KMS-11 (cell line): ENCODE data around the gene CDC14B.

Experiments
- H2AFZ ChIP-seq: fragments of 200-600 bp; sonication (generic); 2 replicates; pipeline ENCODE4 v1.6.1; 2016; ENCODE audit warnings: antibody characterized with exemption, mixed run types, low read depth
- H3K27ac ChIP-seq: fragments of 200-600 bp; sonication (generic); 2 replicates; pipeline ENCODE4 v1.6.1; 2016; ENCODE audit warnings: mild to moderate bottlenecking, mixed run types
- H3K27me3 ChIP-seq: fragments of 200-600 bp; sonication (generic); 2 replicates; pipeline ENCODE4 v1.6.1; 2017; ENCODE audit warnings: mild to moderate bottlenecking, low read depth, mixed run types, moderate library complexity; ENCODE audit not compliant: insufficient read depth
- H3K36me3 ChIP-seq: fragments of 200-600 bp; sonication (generic); 2 replicates; pipeline ENCODE4 v1.6.1; 2017; ENCODE audit warnings: mild to moderate bottlenecking, mixed run types; ENCODE audit not compliant: insufficient read depth
- H3K4me1 ChIP-seq: fragments of 200-600 bp; sonication (generic); 2 replicates; pipeline ENCODE4 v1.6.1; 2016; ENCODE audit warnings: mild to moderate bottlenecking, low read depth, mixed run types; ENCODE audit not compliant: poor library complexity, severe bottlenecking
- H3K4me2 ChIP-seq: fragments of 200-600 bp; sonication (generic); 2 replicates; pipeline ENCODE4 v1.7.0; 2016; ENCODE audit warnings: mild to moderate bottlenecking, mixed run types
- H3K4me3 ChIP-seq: fragments of 200-600 bp; sonication (generic); IDR thresholded peaks from 2 replicates; pipeline ENCODE4 v1.6.1; 2017; ENCODE audit warnings: low read depth, low read length, mixed read lengths; ENCODE audit not compliant: insufficient read depth
- H3K79me2 ChIP-seq: fragments of 200-600 bp; sonication (generic); 2 replicates; pipeline ENCODE4 v1.6.1; 2016; ENCODE audit warnings: low read depth, mixed run types; ENCODE audit not compliant: insufficient read depth
- H3K9ac ChIP-seq: fragments of 200-600 bp; sonication (generic); 2 replicates; pipeline ENCODE4 v1.6.1; 2016; ENCODE audit warnings: mild to moderate bottlenecking, mixed run types
- H4K20me1 ChIP-seq: fragments of 200-600 bp; sonication (generic); 2 replicates; pipeline ENCODE4 v1.6.1; 2016; ENCODE audit warnings: mild to moderate bottlenecking, mixed run types; ENCODE audit not compliant: insufficient read depth
- TF ChIP-seq, protein P1 (sequence below): fragments of 200-600 bp; sonication (generic); conservative IDR thresholded peaks from 2 replicates; pipeline ENCODE4 v1.6.1; 2017; ENCODE audit warnings: low read depth, mild to moderate bottlenecking, antibody characterized with exemption, low read length, moderate library complexity, mixed read lengths

The CDC14B gene

DNA sequence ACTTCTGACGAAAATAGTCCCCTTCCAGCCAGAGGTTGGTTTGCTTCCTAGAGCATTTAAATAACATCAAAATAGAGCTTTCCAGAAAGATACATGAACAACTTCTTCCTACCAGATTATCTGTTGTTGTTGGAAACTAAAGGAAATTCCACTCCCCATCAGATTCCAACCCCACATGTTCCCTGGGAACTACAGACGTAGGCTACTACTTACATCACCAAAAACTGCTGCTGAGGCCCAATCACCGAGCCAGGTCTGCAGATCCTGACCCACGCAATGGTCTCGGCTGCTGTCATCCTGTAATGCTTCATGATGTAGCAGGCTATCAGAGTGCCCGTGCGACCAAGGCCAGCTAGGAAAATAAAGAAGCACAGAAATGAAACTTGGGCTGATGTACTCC is 96.3 kb downstream of the CDC14B start:
- H3K4me3 ChIP-seq, result no peak overlapping the region
- no peak overlapping the region for H3K4me2 ChIP-seq

DNA sequence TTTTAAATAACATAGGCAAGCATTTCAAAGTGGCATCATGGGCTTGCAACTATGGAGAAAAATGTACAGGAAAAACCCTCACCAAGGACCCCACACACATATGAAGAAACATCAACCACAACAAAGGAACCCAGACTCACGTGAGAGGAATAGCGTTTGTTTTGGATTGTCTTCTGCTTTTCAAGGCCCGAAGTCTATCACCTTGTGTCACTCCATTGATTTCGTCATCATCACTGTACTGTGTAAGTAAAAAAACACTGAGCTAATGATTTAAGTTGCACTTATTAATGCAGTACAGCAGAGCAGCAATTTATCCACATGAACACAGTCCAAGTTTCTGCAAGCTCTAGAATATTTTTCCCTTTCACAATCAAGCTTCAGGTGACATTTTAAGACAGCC is 97.3 kb downstream of the CDC14B start:
- Histone ChIP-seq H3K4me2 (no peak overlapping the region), H3K79me2 (no peaks in the 10 kb centered on the region), H3K27me3 (no peaks in the 10 kb centered on the region), H3K4me3 (no peak overlapping the region), H3K36me3 (no peaks in the 10 kb centered on the region), H3K9ac (no peak overlapping the region), H3K27ac (no peak overlapping the region), H4K20me1 (no peaks in the 10 kb centered on the region), H3K4me1 (no peaks in the 10 kb centered on the region), H2AFZ (no peak overlapping the region)
- TF ChIP-seq, protein P1, sequence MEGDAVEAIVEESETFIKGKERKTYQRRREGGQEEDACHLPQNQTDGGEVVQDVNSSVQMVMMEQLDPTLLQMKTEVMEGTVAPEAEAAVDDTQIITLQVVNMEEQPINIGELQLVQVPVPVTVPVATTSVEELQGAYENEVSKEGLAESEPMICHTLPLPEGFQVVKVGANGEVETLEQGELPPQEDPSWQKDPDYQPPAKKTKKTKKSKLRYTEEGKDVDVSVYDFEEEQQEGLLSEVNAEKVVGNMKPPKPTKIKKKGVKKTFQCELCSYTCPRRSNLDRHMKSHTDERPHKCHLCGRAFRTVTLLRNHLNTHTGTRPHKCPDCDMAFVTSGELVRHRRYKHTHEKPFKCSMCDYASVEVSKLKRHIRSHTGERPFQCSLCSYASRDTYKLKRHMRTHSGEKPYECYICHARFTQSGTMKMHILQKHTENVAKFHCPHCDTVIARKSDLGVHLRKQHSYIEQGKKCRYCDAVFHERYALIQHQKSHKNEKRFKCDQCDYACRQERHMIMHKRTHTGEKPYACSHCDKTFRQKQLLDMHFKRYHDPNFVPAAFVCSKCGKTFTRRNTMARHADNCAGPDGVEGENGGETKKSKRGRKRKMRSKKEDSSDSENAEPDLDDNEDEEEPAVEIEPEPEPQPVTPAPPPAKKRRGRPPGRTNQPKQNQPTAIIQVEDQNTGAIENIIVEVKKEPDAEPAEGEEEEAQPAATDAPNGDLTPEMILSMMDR, result no peak

More for the DNA sequence above, 96.3 kb downstream of the CDC14B start:
- Histone ChIP-seq H3K9ac (no peak overlapping the region), H3K79me2 (no peaks in the 10 kb centered on the region), H3K27ac (no peak overlapping the region), H4K20me1 (no peaks in the 10 kb centered on the region), H2AFZ (no peak overlapping the region), H3K4me1 (no peaks in the 10 kb centered on the region), H3K27me3 (no peaks in the 10 kb centered on the region), H3K36me3 (no peaks in the 10 kb centered on the region)
- TF ChIP-seq, protein P1, result no peak

DNA sequence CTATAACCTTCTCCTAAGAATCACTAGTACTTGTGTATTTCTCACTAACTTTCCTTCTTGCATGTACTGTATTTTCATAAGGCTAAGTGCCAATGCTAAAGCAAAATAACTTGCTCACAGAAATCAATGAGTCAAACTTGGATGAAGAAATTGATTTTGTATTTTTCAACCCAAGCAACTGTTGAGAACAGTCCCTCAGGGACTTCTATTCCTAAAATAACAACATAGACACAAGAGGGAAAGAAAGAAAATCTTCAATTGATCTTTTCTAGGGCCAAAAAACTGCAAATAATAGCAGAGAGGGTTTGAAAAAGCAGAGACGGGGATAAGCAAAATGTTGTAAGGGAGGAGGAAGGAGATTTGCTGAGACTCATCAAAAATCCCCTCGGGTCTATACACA is 99.9 kb downstream of the CDC14B start:
- Histone ChIP-seq H3K4me2 (no peak overlapping the region), H3K4me3 (no peak overlapping the region), H4K20me1 (no peaks in the 10 kb centered on the region), H2AFZ (no peak overlapping the region), H3K36me3 (no peaks in the 10 kb centered on the region), H3K9ac (no peak overlapping the region), H3K27ac (no peak overlapping the region), H3K27me3 (no peaks in the 10 kb centered on the region), H3K4me1 (no peaks in the 10 kb centered on the region), H3K79me2 (no peaks in the 10 kb centered on the region)
- TF ChIP-seq, protein P1, result no peak

DNA sequence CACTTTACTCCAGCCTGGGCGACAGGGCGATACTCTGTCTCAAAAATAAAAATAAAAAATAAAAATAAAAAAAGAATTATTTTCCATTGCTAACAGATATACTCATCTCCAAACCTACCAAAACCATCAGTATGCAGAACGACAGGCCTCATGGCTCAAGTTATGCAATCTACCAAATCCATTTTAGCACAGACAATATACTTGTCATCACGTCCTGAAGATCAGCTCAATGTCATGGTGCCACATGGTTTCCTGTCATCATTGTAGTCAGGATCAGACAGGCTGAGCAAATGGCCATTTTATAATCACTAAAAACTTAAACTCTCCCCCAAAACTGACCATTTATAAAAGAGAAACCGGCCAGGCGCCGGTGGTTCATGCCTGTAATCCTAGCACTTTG is 100.5 kb downstream of the CDC14B start:
- H3K79me2 ChIP-seq, result no peaks in the 10 kb centered on the region
- TF ChIP-seq, protein P1, result no peak
- H3K4me1 ChIP-seq, result no peaks in the 10 kb centered on the region

More for the DNA sequence above, 100.5 kb downstream of the CDC14B start:
- Histone ChIP-seq H3K4me2 (no peak overlapping the region), H3K36me3 (no peaks in the 10 kb centered on the region), H3K4me3 (no peak overlapping the region), H3K27me3 (no peaks in the 10 kb centered on the region), H3K9ac (no peak overlapping the region), H2AFZ (no peak overlapping the region), H4K20me1 (no peaks in the 10 kb centered on the region), H3K27ac (no peak overlapping the region)
